BJ (cell line): Measurements from ENCODE around the gene FMO3. TPM values are rescaled to one million over a fixed set of nuclear protein-coding genes. Genes with fewer than 3 reads are reported as not detected.

Source experiments
- CTCF ChIA-PET: fragments of 350-600 bp; formaldehyde crosslinking; extraction: SDS; loops from one replicate; lab custom pipeline; 2021; ENCODE audit warnings: antibody characterized with exemption, inconsistent platforms; lab: Yijun Ruan, JAX
- POLR2A ChIA-PET: fragments of 300-600 bp; sonication (Branson Sonifier 250); formaldehyde crosslinking; extraction: SDS; loops from one replicate; lab custom pipeline; 2021; ENCODE audit warnings: antibody characterized with exemption; lab: Charles Lee
- DNase-seq: peaks from one replicate; pipeline ENCODE4 v3.0.0-alpha.2; 2011; ENCODE audit warnings: low read depth
- H3K27me3 ChIP-seq: 2 replicates; pipeline ENCODE4 v1.6.0; 2011; ENCODE audit warnings: low read length; ENCODE audit not compliant: control insufficient read depth, insufficient read depth
- H3K36me3 ChIP-seq: 2 replicates; pipeline ENCODE4 v1.5.1; 2011; ENCODE audit warnings: low read length; ENCODE audit not compliant: control insufficient read depth, insufficient read depth
- H3K4me3 ChIP-seq: 2 replicates; pipeline ENCODE4 v1.5.1; 2011; ENCODE audit warnings: low read depth, mild to moderate bottlenecking, control low read depth, low read length
- polyA plus RNA-seq: library from polyadenylated mRNA; depleted of rRNA; stranded (reverse); fragments of >200 nt; gene quantifications from 2 replicates; pipeline ENCODE4 v1.2.3, GENCODE V29; 2011
- TF ChIP-seq, protein P1 (sequence below): IDR thresholded peaks from 2 replicates; pipeline ENCODE4 v1.5.1; 2011; ENCODE audit warnings: low read depth, mild to moderate bottlenecking, control low read depth, inconsistent platforms, low read length, moderate library complexity; ENCODE audit not compliant: insufficient read depth

Gene FMO3
- polyA plus RNA-seq, 1 experiment, result 0.45 TPM

DNA sequence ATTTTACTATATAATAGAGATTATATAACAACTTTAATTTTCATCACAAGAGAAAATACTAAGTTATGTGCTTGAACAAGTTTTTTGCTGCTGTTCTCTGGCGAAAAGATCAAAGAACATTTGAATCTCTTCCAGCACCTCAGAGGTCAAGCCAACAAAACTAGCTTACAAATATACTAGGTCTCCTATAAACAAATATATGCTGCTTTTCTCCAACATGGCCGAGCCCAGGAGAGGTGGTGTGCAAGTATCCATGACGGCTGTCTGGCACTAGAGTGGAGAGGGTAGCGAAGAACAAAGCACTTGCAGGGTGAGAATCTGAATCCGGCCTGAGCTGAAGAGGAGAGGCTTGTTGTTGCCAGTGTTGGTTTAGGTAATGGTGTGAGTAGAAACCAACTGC is 7.5 kb upstream of the FMO3 start:
- TF ChIP-seq, protein P1, sequence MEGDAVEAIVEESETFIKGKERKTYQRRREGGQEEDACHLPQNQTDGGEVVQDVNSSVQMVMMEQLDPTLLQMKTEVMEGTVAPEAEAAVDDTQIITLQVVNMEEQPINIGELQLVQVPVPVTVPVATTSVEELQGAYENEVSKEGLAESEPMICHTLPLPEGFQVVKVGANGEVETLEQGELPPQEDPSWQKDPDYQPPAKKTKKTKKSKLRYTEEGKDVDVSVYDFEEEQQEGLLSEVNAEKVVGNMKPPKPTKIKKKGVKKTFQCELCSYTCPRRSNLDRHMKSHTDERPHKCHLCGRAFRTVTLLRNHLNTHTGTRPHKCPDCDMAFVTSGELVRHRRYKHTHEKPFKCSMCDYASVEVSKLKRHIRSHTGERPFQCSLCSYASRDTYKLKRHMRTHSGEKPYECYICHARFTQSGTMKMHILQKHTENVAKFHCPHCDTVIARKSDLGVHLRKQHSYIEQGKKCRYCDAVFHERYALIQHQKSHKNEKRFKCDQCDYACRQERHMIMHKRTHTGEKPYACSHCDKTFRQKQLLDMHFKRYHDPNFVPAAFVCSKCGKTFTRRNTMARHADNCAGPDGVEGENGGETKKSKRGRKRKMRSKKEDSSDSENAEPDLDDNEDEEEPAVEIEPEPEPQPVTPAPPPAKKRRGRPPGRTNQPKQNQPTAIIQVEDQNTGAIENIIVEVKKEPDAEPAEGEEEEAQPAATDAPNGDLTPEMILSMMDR, result no peak
- Histone ChIP-seq H3K27me3 (no peaks in the 10 kb centered on the region), H3K36me3 (no peaks in the 10 kb centered on the region), H3K4me3 (no peak overlapping the region)
- no peak for DNase-seq
- ChIA-PET POLR2A (no interaction called here), CTCF (interaction anchor here (0.8 kb wide), 1 partner anchor 106 kb away, joined by 3 read pairs; no protein-coding TSS in a partner anchor)

DNA sequence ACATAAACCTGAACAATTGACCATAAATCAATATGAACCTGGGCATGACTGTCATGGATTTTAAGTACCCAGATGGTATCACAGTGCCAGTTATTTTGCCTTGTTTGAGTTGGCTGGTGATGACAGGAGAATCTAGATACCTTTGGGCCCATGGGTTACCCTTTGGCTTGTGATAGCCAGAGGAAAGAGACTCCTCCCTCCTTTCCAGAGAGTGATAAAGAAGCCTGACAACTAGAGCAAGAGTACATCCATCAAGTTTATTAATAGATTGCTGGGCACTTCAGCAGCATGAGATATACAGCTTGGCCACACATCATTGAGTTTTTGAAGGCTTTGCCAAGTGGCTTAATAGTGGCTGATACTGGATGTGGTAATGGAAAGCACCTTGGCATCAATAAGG is 6.6 kb upstream of the FMO3 start:
- Histone ChIP-seq H3K4me3 (no peak overlapping the region), H3K36me3 (no peaks in the 10 kb centered on the region), H3K27me3 (no peaks in the 10 kb centered on the region)
- TF ChIP-seq, protein P1, result no peak
- POLR2A ChIA-PET, result no interaction called here
- no peak for DNase-seq
- CTCF ChIA-PET, result interaction anchor here (1.1 to 2.0 kb wide), 2 partner anchors 8 to 142 kb away, joined by 3 to 10 read pairs; no protein-coding TSS in a partner anchor

DNA sequence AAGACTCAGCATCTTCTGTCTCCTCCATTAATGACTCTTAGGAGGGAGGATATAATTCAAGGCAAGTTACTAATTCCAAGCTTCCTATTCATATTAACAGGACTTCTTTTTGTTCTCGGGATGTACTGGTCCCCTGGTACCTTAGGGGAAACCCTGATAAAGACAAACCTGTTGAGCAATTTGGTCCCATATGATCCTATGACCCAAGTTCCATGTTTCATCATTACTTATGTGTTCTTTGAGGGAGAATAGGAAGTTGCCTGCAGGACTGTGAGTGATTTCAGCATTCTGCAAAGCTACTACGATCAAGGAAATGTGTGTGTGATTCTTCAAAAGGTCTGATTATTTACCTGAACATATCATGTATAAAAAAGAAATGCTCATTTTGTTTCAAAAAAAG is 5.8 kb upstream of the FMO3 start:
- TF ChIP-seq, protein P1, result no peak
- DNase-seq, result no peak
- ChIA-PET POLR2A (no interaction called here), CTCF (interaction anchor here (1.1 to 2.2 kb wide), 3 partner anchors 9 to 141 kb away, joined by 3 to 10 read pairs (median 7); no protein-coding TSS in a partner anchor)
- no peaks in the 10 kb centered on the region for H3K36me3 ChIP-seq
- H3K4me3 ChIP-seq, result no peak overlapping the region
- no peaks in the 10 kb centered on the region for H3K27me3 ChIP-seq

DNA sequence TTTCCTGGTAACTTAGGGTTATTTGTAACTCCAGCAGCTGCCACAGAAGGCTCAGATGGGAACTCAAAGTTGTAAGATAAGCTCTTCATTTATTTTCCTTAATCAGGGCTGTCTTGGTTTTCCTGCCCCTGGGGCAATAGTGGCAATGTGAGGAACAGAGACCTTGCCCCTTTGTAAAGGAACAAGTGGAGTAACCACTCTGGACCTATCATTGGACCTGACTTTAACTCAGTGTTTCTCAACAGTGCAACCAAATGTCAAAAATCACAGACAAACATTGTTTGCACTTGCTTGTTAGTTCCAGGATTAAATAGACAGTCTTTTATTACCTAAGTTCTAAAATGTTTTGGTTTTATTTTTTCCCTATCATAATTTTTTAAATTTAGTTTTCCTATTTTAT is 2.8 kb upstream of the FMO3 start:
- H3K27me3 ChIP-seq, result no peaks in the 10 kb centered on the region
- ChIA-PET POLR2A (interaction anchor here (0.6 kb wide), 1 partner anchor 126 kb away, joined by 4 read pairs; no protein-coding TSS in a partner anchor), CTCF (interaction anchor here (1.4 kb wide), 1 partner anchor 207 kb away, joined by 4 read pairs; no protein-coding TSS in a partner anchor)
- DNase-seq, result no peak
- no peaks in the 10 kb centered on the region for H3K36me3 ChIP-seq
- TF ChIP-seq, protein P1, result no peak
- H3K4me3 ChIP-seq, result no peak overlapping the region

DNA sequence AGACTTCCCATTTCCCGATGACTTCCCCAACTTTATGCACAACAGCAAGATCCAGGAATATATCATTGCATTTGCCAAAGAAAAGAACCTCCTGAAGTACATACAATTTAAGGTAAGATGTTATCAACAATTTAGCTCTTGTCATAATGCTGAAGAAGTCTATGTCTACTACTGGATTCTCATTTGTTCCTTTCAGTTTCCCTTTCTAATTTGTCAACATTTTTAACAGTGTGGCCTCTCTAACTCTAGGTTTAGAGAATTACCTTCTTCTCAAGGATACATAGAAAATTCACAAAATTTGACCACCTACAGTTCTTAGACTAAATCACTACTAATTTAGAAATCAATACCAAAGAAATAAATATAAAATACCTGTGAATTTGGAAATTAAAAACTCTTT is 13.2 kb downstream of the FMO3 start:
- ChIA-PET POLR2A (no interaction called here), CTCF (interaction anchor here (0.6 kb wide), 1 partner anchor 237 kb away, joined by 4 read pairs; no protein-coding TSS in a partner anchor)
- no peaks in the 10 kb centered on the region for H3K27me3 ChIP-seq
- H3K36me3 ChIP-seq, result no peaks in the 10 kb centered on the region
- TF ChIP-seq, protein P1, result no peak
- no peak for DNase-seq
- H3K4me3 ChIP-seq, result no peak overlapping the region
